Aortic smooth muscle cell (primary cell): ENCODE results near the gene CDK1. TPM values are rescaled to one million over a fixed set of nuclear protein-coding genes. Genes with fewer than 3 reads are reported as not detected.

Experiments
- total RNA-seq: library from RNA; depleted of rRNA; stranded (reverse); fragments of >200 nt; gene quantifications from 2 replicates; pipeline ENCODE4 v1.2.3, GENCODE V29; 2014

The CDK1 gene
- 24.5 and 43.1 TPM in 2 replicates for total RNA-seq

DNA sequence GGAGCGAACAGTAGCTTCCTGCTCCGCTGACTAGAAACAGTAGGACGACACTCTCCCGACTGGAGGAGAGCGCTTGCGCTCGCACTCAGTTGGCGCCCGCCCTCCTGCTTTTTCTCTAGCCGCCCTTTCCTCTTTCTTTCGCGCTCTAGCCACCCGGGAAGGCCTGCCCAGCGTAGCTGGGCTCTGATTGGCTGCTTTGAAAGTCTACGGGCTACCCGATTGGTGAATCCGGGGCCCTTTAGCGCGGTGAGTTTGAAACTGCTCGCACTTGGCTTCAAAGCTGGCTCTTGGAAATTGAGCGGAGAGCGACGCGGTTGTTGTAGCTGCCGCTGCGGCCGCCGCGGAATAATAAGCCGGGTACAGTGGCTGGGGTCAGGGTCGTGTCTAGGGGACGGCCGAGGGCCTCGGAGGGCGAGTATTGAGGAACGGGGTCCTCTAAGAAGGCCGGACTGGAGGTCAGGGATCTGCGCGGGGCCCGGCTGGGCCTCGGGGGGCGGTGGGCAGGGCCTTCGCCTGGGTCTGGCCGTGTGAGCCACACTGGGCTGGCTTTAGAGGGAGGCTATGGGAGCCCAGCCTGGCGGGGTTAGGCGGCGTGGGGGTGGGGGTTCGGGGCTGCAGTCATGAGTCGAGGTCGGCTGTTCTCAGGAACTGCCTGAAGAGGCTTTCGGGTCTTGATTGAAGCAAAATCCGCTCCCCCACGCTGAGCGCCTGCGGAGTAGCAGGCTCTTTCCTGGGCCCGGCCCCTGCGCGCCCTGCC, at the start of gene CDK1:
Gene CDK1, plus strand, starts transcription at position 265 of the 757 bp plus-strand sequence. CDS start 1,688 bp downstream, outside the sequence.

Other genes with a start within 250 kb of the CDK1 start
- gene RHOBTB1, start 165.7 kb downstream of the CDK1 start, total RNA-seq: 9.4 and 13.8 TPM in 2 replicates